ENCODE measurements around the gene RTN1. TPM values are rescaled to one million over a fixed set of nuclear protein-coding genes. Genes with fewer than 3 reads are reported as not detected.

Gene RTN1
- total RNA-seq, 1 experiment from 2014 or later: 9.8 TPM

DNA sequence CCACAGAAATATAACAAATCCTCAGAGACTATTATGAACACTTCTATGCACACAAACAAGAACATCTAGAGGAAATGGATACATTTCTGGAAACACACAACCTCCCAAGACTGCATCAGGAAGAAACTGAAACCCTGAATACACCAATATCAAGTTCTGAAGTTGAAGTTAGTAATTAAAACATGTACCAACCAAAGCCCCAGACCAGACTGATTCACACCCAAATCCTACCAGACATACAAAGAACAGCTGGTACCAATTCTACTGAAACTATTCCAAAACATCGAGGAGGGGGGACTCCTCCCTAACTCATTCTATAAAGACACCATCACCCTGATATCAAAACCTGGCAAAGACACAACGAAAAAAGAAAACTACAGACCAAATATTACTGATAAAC lies 179.3 kb downstream of the RTN1 start:
- POLR2A ChIA-PET: interaction anchor here (2.1 kb wide), 1 partner anchor 11 kb away, joined by 14 read pairs; no protein-coding TSS in a partner anchor
- peak overlapping the region; percentile 98 for H3K27ac Mint-ChIP-seq (ENCODE audit: low read depth, unreplicated experiment)
- intact Hi-C loops (cut with micrococcal nuclease): no loop called here
- TF ChIP-seq, protein P1, sequence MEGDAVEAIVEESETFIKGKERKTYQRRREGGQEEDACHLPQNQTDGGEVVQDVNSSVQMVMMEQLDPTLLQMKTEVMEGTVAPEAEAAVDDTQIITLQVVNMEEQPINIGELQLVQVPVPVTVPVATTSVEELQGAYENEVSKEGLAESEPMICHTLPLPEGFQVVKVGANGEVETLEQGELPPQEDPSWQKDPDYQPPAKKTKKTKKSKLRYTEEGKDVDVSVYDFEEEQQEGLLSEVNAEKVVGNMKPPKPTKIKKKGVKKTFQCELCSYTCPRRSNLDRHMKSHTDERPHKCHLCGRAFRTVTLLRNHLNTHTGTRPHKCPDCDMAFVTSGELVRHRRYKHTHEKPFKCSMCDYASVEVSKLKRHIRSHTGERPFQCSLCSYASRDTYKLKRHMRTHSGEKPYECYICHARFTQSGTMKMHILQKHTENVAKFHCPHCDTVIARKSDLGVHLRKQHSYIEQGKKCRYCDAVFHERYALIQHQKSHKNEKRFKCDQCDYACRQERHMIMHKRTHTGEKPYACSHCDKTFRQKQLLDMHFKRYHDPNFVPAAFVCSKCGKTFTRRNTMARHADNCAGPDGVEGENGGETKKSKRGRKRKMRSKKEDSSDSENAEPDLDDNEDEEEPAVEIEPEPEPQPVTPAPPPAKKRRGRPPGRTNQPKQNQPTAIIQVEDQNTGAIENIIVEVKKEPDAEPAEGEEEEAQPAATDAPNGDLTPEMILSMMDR (IDR thresholded peaks at IDR 0.05; ENCODE audit: unreplicated experiment): no peak
- DNase-seq (ENCODE audit: unreplicated experiment): no peak
- H3K9me3 Mint-ChIP-seq (ENCODE audit: unreplicated experiment): peaks cover 13% of the 10 kb centered on the region
- peaks cover 14% of the 10 kb centered on the region for H3K36me3 Mint-ChIP-seq (ENCODE audit: insufficient read depth, unreplicated experiment)
- BruUV-seq (replicated peaks): no TSS peak
- CTCF ChIA-PET: interaction anchor here (0.6 to 1.3 kb wide), 4 partner anchors 16 to 594 kb away, joined by 3 to 4 read pairs (median 4); no protein-coding TSS in a partner anchor
- H3K27me3 Mint-ChIP-seq (ENCODE audit: insufficient read depth, unreplicated experiment): no peaks in the 10 kb centered on the region
- peaks cover 65% of the 10 kb centered on the region for H3K4me1 Mint-ChIP-seq (ENCODE audit: insufficient read depth, unreplicated experiment)
- H3K4me3 Mint-ChIP-seq (ENCODE audit: unreplicated experiment): peak overlapping the region; percentile 52

DNA sequence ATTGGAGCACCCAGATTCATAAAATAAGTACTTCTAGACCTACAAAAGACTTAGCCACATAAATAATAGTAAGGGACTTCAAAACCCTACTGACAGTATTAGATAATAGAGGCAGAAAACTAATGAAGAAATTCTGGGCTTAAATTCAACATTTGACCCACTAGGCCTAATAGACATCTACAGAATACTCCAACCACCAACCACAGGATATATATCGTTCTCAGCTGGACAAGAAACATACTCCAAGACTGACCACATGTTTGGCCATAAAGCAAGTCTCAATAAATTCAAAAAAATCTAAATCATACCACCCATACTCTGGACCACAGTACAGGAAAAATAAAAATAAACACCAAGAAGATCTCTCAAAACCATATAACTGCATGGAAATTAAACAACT lies 180.2 kb downstream of the RTN1 start:
- intact Hi-C loops (cut with micrococcal nuclease): no loop called here
- TF ChIP-seq, protein P1 (IDR thresholded peaks at IDR 0.05; ENCODE audit: unreplicated experiment): no peak
- H3K36me3 Mint-ChIP-seq (ENCODE audit: insufficient read depth, unreplicated experiment): peaks cover 22% of the 10 kb centered on the region
- peaks cover 71% of the 10 kb centered on the region for H3K4me1 Mint-ChIP-seq (ENCODE audit: insufficient read depth, unreplicated experiment)
- peak overlapping the region; percentile 52 for H3K4me3 Mint-ChIP-seq (ENCODE audit: unreplicated experiment)
- BruUV-seq (replicated peaks): no TSS peak
- H3K27me3 Mint-ChIP-seq (ENCODE audit: insufficient read depth, unreplicated experiment): no peaks in the 10 kb centered on the region
- H3K9me3 Mint-ChIP-seq (ENCODE audit: unreplicated experiment): peaks cover 13% of the 10 kb centered on the region
- DNase-seq (ENCODE audit: unreplicated experiment): no peak
- POLR2A ChIA-PET: interaction anchor here (2.1 kb wide), 1 partner anchor 11 kb away, joined by 14 read pairs; no protein-coding TSS in a partner anchor
- CTCF ChIA-PET: interaction anchor here (1.1 to 1.5 kb wide), 3 partner anchors 57 to 184 kb away, joined by 3 to 4 read pairs (median 4); no protein-coding TSS in a partner anchor
- peak overlapping the region; percentile 98 for H3K27ac Mint-ChIP-seq (ENCODE audit: low read depth, unreplicated experiment)

DNA sequence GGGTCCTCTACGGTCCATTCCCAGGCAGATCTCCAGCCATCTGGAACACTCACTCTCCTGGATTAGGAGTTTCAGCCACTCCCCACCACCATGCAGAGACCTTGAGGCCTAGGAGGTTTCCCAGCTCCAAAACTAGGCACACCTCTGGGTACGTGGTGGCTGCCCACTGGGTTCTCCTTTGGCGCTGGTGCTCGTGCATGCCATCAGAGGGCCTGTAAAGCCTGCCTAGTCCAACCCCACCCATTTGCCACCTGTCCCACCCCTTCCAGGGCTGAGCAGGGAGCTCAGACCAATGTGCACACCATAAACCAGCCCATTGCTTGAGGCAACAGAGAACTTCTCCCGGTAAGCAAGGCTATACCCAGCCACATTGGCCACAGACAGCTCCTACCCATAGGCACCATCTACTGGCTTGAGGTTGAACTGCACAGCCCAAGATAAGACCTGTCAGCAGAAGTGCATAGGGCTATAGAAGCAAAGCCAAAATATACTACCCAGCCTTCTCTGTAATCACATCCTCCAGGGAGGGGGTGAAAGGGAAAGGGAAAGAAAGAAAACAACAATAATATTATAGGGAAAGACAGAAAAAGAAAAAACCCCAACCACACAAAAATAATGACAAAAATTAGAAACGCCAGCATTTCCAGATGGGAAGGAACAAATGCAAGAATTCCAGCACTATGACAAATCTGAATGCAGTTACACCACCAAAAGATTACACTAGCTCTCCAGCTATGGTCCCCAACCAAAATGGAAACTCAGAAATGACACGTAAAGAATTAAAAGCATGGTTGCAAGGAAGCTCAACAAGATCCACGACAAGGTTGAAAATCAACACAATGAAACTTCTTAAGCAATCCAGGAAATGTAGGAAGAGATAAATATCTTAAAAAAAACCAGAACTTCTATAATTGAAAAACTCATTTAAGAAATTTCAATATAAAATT lies 182.1 kb downstream of the RTN1 start:
- H3K27ac Mint-ChIP-seq (ENCODE audit: low read depth, unreplicated experiment): peak overlapping the region; percentile 98
- DNase-seq (ENCODE audit: unreplicated experiment): peak; percentile 62
- H3K36me3 Mint-ChIP-seq (ENCODE audit: insufficient read depth, unreplicated experiment): peaks cover 28% of the 10 kb centered on the region
- intact Hi-C loops (cut with micrococcal nuclease): loop anchor here (10.0 kb wide), 1 partner anchor 184 kb away; no protein-coding TSS in a partner anchor
- H3K9me3 Mint-ChIP-seq (ENCODE audit: unreplicated experiment): peaks cover 13% of the 10 kb centered on the region
- H3K27me3 Mint-ChIP-seq (ENCODE audit: insufficient read depth, unreplicated experiment): no peaks in the 10 kb centered on the region
- ChIA-PET CTCF (interaction anchor here (0.7 to 2.3 kb wide), 9 partner anchors 9 to 230 kb away, joined by 3 to 9 read pairs (median 6); no protein-coding TSS in a partner anchor), POLR2A (interaction anchor here (0.7 to 1.3 kb wide), 2 partner anchors 36 to 204 kb away, joined by 3 to 4 read pairs; partner anchors contain the start of genes JKAMP and L3HYPDH)
- H3K4me3 Mint-ChIP-seq (ENCODE audit: unreplicated experiment): peak overlapping the region; percentile 60
- BruUV-seq (replicated peaks): no TSS peak
- TF ChIP-seq, protein P1 (IDR thresholded peaks at IDR 0.05; ENCODE audit: unreplicated experiment): peak; percentile 26
- peaks cover 60% of the 10 kb centered on the region for H3K4me1 Mint-ChIP-seq (ENCODE audit: insufficient read depth, unreplicated experiment)

DNA sequence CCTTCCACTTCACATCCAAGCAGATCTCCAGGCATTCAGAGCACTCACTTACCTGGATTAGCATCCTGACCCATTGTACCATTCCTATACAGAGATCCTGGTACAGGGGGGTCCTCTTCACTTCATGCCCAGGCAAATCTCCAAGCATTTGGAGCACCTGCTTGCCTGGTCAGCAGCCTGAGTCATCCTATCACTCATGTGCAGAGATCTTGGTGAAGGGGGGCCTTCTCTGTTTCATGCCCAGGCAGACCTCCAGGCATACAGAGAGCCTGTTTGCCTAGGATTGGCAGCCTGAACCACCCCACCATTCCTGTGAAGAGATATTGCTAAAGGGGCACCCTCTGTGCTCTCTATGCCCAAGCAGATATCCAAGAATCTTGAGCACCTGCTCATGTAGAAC lies 182.9 kb downstream of the RTN1 start:
- CTCF ChIA-PET: interaction anchor here (0.7 to 2.3 kb wide), 6 partner anchors 8 to 231 kb away, joined by 3 to 9 read pairs (median 4); no protein-coding TSS in a partner anchor
- TF ChIP-seq, protein P1 (IDR thresholded peaks at IDR 0.05; ENCODE audit: unreplicated experiment): no peak
- Mint-ChIP-seq H3K36me3 (ENCODE audit: insufficient read depth, unreplicated experiment) (peaks cover 26% of the 10 kb centered on the region), H3K27ac (ENCODE audit: low read depth, unreplicated experiment) (no peak overlapping the region), H3K4me1 (ENCODE audit: insufficient read depth, unreplicated experiment) (peaks cover 58% of the 10 kb centered on the region), H3K9me3 (ENCODE audit: unreplicated experiment) (peaks cover 13% of the 10 kb centered on the region), H3K4me3 (ENCODE audit: unreplicated experiment) (peak overlapping the region; percentile 16), H3K27me3 (ENCODE audit: insufficient read depth, unreplicated experiment) (no peaks in the 10 kb centered on the region)
- intact Hi-C loops (cut with micrococcal nuclease): loop anchor here (10.0 kb wide), 1 partner anchor 183 kb away; no protein-coding TSS in a partner anchor
- BruUV-seq (replicated peaks): no TSS peak
- no peak for DNase-seq (ENCODE audit: unreplicated experiment)
- POLR2A ChIA-PET: interaction anchor here (1.3 to 1.4 kb wide), 2 partner anchors 9 to 37 kb away, joined by 3 to 4 read pairs; no protein-coding TSS in a partner anchor
